IMR-90 (cell line): Measurements from ENCODE around the gene ERVK3-1. TPM values are rescaled to one million over a fixed set of nuclear protein-coding genes. Genes with fewer than 3 reads are reported as not detected.

Experiments used
- ATAC-seq: fragments of 200-7000 bp; cut with Tn5 transposase; 2 replicates; pipeline ENCODE4 v1.9.1; 2020; ENCODE audit warnings: low read depth, mild to moderate bottlenecking, moderate library complexity
- BruUV-seq: library from RNA; stranded (reverse); fragments of 400-500 nt; replicated peaks from 2 replicates; lab custom pipeline; 2021; lab: Mats Ljungman, UMichigan
- CTCF ChIA-PET: fragments of 300-600 bp; formaldehyde crosslinking; extraction: SDS; loops from one replicate; lab custom pipeline; 2021; ENCODE audit warnings: antibody characterized with exemption; lab: Yijun Ruan, JAX
- POLR2A ChIA-PET: fragments of 300-600 bp; sonication (Branson Sonifier 250); formaldehyde crosslinking; loops from one replicate; lab custom pipeline; 2022; ENCODE audit warnings: antibody characterized with exemption; ENCODE audit not compliant: unreplicated experiment; lab: Charles Lee
- DNase-seq: peaks from one replicate; pipeline ENCODE4 v3.0.0; 2013
- H2AFZ ChIP-seq: replicated peaks from 2 replicates; pipeline ENCODE3; 2013; ENCODE audit warnings: low read length, mild to moderate bottlenecking; ENCODE audit not compliant: poor library complexity
- H2AK5ac ChIP-seq: 2 replicates; pipeline ENCODE4 v1.6.1; 2013; ENCODE audit warnings: low read depth, low read length, inconsistent platforms
- H2AK9ac ChIP-seq: replicated peaks from 2 replicates; pipeline ENCODE3; 2013; ENCODE audit warnings: mild to moderate bottlenecking, low read depth, low read length, moderate library complexity; ENCODE audit not compliant: poor library complexity
- H2BK120ac ChIP-seq: 2 replicates; pipeline ENCODE4 v1.6.1; 2013; ENCODE audit warnings: low read depth, low read length, inconsistent platforms
- H2BK15ac ChIP-seq: 3 replicates; pipeline ENCODE4 v1.6.1; 2013; ENCODE audit warnings: low read depth, low read length, inconsistent platforms
- H2BK20ac ChIP-seq: 2 replicates; pipeline ENCODE4 v1.6.1; 2013; ENCODE audit warnings: low read depth, mild to moderate bottlenecking, inconsistent platforms, low read length, moderate library complexity
- H2BK5ac ChIP-seq: 2 replicates; pipeline ENCODE4 v1.6.1; 2013; ENCODE audit warnings: mild to moderate bottlenecking, low read depth, low read length, inconsistent platforms; ENCODE audit not compliant: poor library complexity, severe bottlenecking
- H3K14ac ChIP-seq: replicated peaks from 2 replicates; pipeline ENCODE4 v1.6.1; 2013; ENCODE audit warnings: low read depth, low read length, inconsistent platforms
- H3K18ac ChIP-seq: 2 replicates; pipeline ENCODE4 v1.6.1; 2013; ENCODE audit warnings: low read depth, low read length, control low read depth
- H3K23ac ChIP-seq: 2 replicates; pipeline ENCODE4 v1.6.1; 2013; ENCODE audit warnings: low read depth, low read length, inconsistent platforms
- H3K27ac ChIP-seq: 2 replicates; pipeline ENCODE4 v1.5.1; 2013; ENCODE audit warnings: mild to moderate bottlenecking, control low read depth, low read length; ENCODE audit not compliant: insufficient read depth
- H3K27me3 ChIP-seq: 2 replicates; pipeline ENCODE4 v1.6.1; 2013; ENCODE audit warnings: low read length; ENCODE audit not compliant: control insufficient read depth, insufficient read depth
- H3K36me3 ChIP-seq: 2 replicates; pipeline ENCODE4 v1.6.1; 2013; ENCODE audit warnings: low read length, mixed read lengths; ENCODE audit not compliant: control insufficient read depth, insufficient read depth
- H3K4ac ChIP-seq: 2 replicates; pipeline ENCODE4 v1.6.1; 2013; ENCODE audit warnings: low read depth, low read length, inconsistent platforms
- H3K4me1 ChIP-seq: 2 replicates; pipeline ENCODE4 v1.6.1; 2013; ENCODE audit warnings: low read length, mixed read lengths; ENCODE audit not compliant: control insufficient read depth, insufficient read depth
- H3K4me2 ChIP-seq: 2 replicates; pipeline ENCODE4 v1.6.1; 2013; ENCODE audit warnings: low read depth, mild to moderate bottlenecking, control low read depth, low read length, moderate library complexity
- H3K4me3 ChIP-seq: 2 replicates; pipeline ENCODE4 v1.5.1; 2013; ENCODE audit warnings: low read depth, mild to moderate bottlenecking, control low read depth, low read length, moderate library complexity; ENCODE audit not compliant: insufficient read depth
- H3K56ac ChIP-seq: 2 replicates; pipeline ENCODE4 v1.6.1; 2013; ENCODE audit warnings: low read length, inconsistent platforms; ENCODE audit not compliant: insufficient read depth; ENCODE audit errors: extremely low read depth
- H3K79me1 ChIP-seq, 2 experiments: 2 replicates each; pipeline ENCODE4 v1.6.1; 2013; ENCODE audit warnings: low read length in 2 of 2, inconsistent platforms in 1 of 2, low read depth in 1 of 2
- H3K9ac ChIP-seq: 2 replicates; pipeline ENCODE4 v1.6.1; 2013; ENCODE audit warnings: low read depth, low read length, control low read depth
- H3K9me1 ChIP-seq: 2 replicates; pipeline ENCODE4 v1.6.1; 2013; ENCODE audit warnings: low read length, inconsistent platforms; ENCODE audit not compliant: insufficient read depth
- H3K9me3 ChIP-seq: 2 replicates; pipeline ENCODE4 v1.6.1; 2013; ENCODE audit warnings: low read length; ENCODE audit not compliant: control insufficient read depth, insufficient read depth
- H4K20me1 ChIP-seq: 2 replicates; pipeline ENCODE4 v1.6.1; 2013; ENCODE audit warnings: low read length, inconsistent platforms; ENCODE audit not compliant: insufficient read depth
- H4K5ac ChIP-seq: 2 replicates; pipeline ENCODE4 v1.6.1; 2013; ENCODE audit warnings: mild to moderate bottlenecking, low read depth, low read length, control low read depth
- H4K8ac ChIP-seq, 2 experiments: 2 replicates each; pipeline ENCODE4 v1.6.1; 2013; ENCODE audit warnings: low read depth in 2 of 2, low read length in 2 of 2, control low read depth in 1 of 2, inconsistent platforms in 1 of 2
- H4K91ac ChIP-seq: 2 replicates; pipeline ENCODE4 v1.6.1; 2013; ENCODE audit warnings: low read depth, low read length, inconsistent platforms; ENCODE audit not compliant: insufficient read depth
- CHD1 ChIP-seq: IDR thresholded peaks from 2 replicates; pipeline ENCODE4 v1.6.1; 2012; ENCODE audit warnings: low read depth, low read length, improper control_type of control experiment
- CTCF ChIP-seq: conservative IDR thresholded peaks from 2 replicates; pipeline ENCODE4 v1.5.1; 2012; ENCODE audit warnings: mild to moderate bottlenecking, low read depth, low read length, improper control_type of control experiment
- ELK1 ChIP-seq: fragments of 150-350 bp; IDR thresholded peaks from 2 replicates; pipeline ENCODE4 v1.6.1; 2016; ENCODE audit warnings: low read depth, mild to moderate bottlenecking, low read length, moderate library complexity, borderline replicate concordance
- MAFK ChIP-seq: IDR thresholded peaks from 2 replicates; pipeline ENCODE4 v1.6.1; 2012; ENCODE audit warnings: low read depth, low read length, improper control_type of control experiment
- MAZ ChIP-seq: IDR thresholded peaks from 2 replicates; pipeline ENCODE4 v1.6.1; 2012; ENCODE audit warnings: low read depth, mild to moderate bottlenecking, low read length, improper control_type of control experiment, moderate library complexity, borderline replicate concordance
- MXI1 ChIP-seq: IDR thresholded peaks from 2 replicates; pipeline ENCODE4 v1.6.1; 2012; ENCODE audit warnings: low read depth, mild to moderate bottlenecking, low read length, moderate library complexity, borderline replicate concordance
- NFE2L2 ChIP-seq: fragments of 150-350 bp; IDR thresholded peaks from 2 replicates; pipeline ENCODE4 v1.6.1; 2016; ENCODE audit warnings: low read depth, mild to moderate bottlenecking, low read length
- POLR2A ChIP-seq: IDR thresholded peaks from 2 replicates; pipeline ENCODE4 v1.6.1; 2012; ENCODE audit warnings: mild to moderate bottlenecking, low read depth, low read length
- RAD21 ChIP-seq: IDR thresholded peaks from 2 replicates; pipeline ENCODE4 v1.6.1; 2012; ENCODE audit warnings: low read length, improper control_type of control experiment
- RFX5 ChIP-seq: IDR thresholded peaks from 2 replicates; pipeline ENCODE4 v1.8.0; 2012; ENCODE audit warnings: low read depth, mild to moderate bottlenecking, low read length, moderate library complexity
- SMC3 ChIP-seq: fragments of 150-350 bp; IDR thresholded peaks from 2 replicates; pipeline ENCODE4 v1.6.1; 2016; ENCODE audit warnings: low read depth, mild to moderate bottlenecking, antibody characterized with exemption, low read length, moderate library complexity
- WGBS, 2 experiments: methylation state at CpG; one replicate each; pipeline versions ENCODE4 v1.1.5 to v1.1.7; 2013; ENCODE audit warnings: missing lambda C conversion rate in 2 of 2; ENCODE audit not compliant: insufficient read length in 1 of 2; ENCODE audit errors: extremely low coverage in 2 of 2; 5-methylcytosine and 5-hydroxymethylcytosine counted together
- dilution Hi-C: fragments of 300-500 bp; cut with HindIII; formaldehyde crosslinking; loops from one replicate; pipeline ENCODE4 v1.14.3; 2018; ENCODE audit warnings: low sequenced_read_pairs; ENCODE audit not compliant: unreplicated experiment
- in situ Hi-C: fragments of 300-500 bp; cut with MboI; formaldehyde crosslinking; loops from 3 replicates; pipeline ENCODE4 v1.14.3; 2019; ENCODE audit warnings: low sequenced_read_pairs, inconsistent platforms, mixed read lengths
- intact Hi-C: fragments of 100-400 bp; cut with micrococcal nuclease; formaldehyde crosslinking; loops from 2 replicates; pipeline ENCODE4 v1.10.0; 2022
- polyA plus RNA-seq, 3 experiments: library from polyadenylated mRNA; depleted of rRNA; stranded (reverse); fragments of >200 nt; gene quantifications; 2 replicates each; pipeline ENCODE4 v1.2.3, GENCODE V29; 2012; ENCODE audit warnings: low replicate concordance in 1 of 3
- total RNA-seq: library from RNA; depleted of rRNA; stranded (reverse); fragments of >200 nt; gene quantifications from 2 replicates; pipeline ENCODE4 v1.2.3, GENCODE V29; 2012

Gene ERVK3-1
- total and polyA plus RNA-seq, 2 of the 4 experiments (the other 2 are of a cell fraction), result 33.0 to 39.3 TPM

GRCh38 chr19:58305932-58306323, 751 bp downstream of the ERVK3-1 start:
- Histone ChIP-seq H3K27ac (no peak overlapping the region), H3K79me1 (peaks cover 29 to 48% of the 10 kb centered on the region in 2 experiments), H3K4me3 (peak overlapping the region; percentile 72), H2BK120ac (no peak overlapping the region), H3K9me3 (no peaks in the 10 kb centered on the region; the same call in 1 of the 2 replicates), H4K91ac (no peak overlapping the region), H4K20me1 (no peaks in the 10 kb centered on the region), H3K9ac (peak overlapping the region; percentile 83), H3K23ac (no peak overlapping the region), H2BK20ac (no peak overlapping the region), H3K4me2 (peak overlapping the region; percentile 87), H3K56ac (no peak overlapping the region), H2AK9ac (peak overlapping the region; percentile 68), H2BK5ac (no peak overlapping the region), H3K4me1 (peaks cover 2% of the 10 kb centered on the region; the same call in 1 of the 2 replicates), H3K36me3 (peaks cover 17% of the 10 kb centered on the region; the same call in 1 of the 2 replicates), H3K9me1 (0 out of 2 replicates have a peak, but pooled peaks cover 3% of the 10 kb centered on the region), H2BK15ac (no peak overlapping the region), H3K27me3 (no peaks in the 10 kb centered on the region), H4K8ac (peak overlapping the region; percentile 47 to 95; a peak in 2 of 4 replicates), H2AK5ac (no peak overlapping the region), H2AFZ (no peak overlapping the region), H3K18ac (no peak overlapping the region), H3K4ac (no peak overlapping the region), H4K5ac (no peak overlapping the region), H3K14ac (no peak overlapping the region)
- dilution Hi-C loops, result no loop called here
- ChIA-PET CTCF (no interaction called here), POLR2A (no interaction called here)
- no peak for DNase-seq
- in situ Hi-C loops, result no loop called here
- WGBS, 2 experiments, result 43% methylated on average over 3 of the region's 12 CpGs; no CpG with 5 or more reads in 1 of the 2 experiments
- intact Hi-C loops, result loop anchor here (5.0 kb wide), 1 partner anchor 211 kb away; the partner anchor contains the start of gene ZBTB45
- no peak for ATAC-seq
- BruUV-seq, result no TSS peak
- TF ChIP-seq CHD1 (no peak), MXI1 (no peak), SMC3 (no peak), RAD21 (no peak), NFE2L2 (no peak), MAFK (no peak), ELK1 (no peak), CTCF (no peak), MAZ (no peak), POLR2A (no peak), RFX5 (no peak)
